HG03135 (cell line): Measurements from ENCODE around the gene TMEM232.
"Not testable (repeated sequence)": the region's sequence is repeated elsewhere in the genome, so short reads cannot be mapped to it uniquely, and the experiment has no call there.

Experiments
- ATAC-seq: cut with Tn5 transposase; IDR thresholded peaks from one replicate; pipeline ENCODE4 v1.9.1; 2021; ENCODE audit warnings: mild to moderate bottlenecking, moderate library complexity; ENCODE audit not compliant: unreplicated experiment

TMEM232 gene

DNA sequence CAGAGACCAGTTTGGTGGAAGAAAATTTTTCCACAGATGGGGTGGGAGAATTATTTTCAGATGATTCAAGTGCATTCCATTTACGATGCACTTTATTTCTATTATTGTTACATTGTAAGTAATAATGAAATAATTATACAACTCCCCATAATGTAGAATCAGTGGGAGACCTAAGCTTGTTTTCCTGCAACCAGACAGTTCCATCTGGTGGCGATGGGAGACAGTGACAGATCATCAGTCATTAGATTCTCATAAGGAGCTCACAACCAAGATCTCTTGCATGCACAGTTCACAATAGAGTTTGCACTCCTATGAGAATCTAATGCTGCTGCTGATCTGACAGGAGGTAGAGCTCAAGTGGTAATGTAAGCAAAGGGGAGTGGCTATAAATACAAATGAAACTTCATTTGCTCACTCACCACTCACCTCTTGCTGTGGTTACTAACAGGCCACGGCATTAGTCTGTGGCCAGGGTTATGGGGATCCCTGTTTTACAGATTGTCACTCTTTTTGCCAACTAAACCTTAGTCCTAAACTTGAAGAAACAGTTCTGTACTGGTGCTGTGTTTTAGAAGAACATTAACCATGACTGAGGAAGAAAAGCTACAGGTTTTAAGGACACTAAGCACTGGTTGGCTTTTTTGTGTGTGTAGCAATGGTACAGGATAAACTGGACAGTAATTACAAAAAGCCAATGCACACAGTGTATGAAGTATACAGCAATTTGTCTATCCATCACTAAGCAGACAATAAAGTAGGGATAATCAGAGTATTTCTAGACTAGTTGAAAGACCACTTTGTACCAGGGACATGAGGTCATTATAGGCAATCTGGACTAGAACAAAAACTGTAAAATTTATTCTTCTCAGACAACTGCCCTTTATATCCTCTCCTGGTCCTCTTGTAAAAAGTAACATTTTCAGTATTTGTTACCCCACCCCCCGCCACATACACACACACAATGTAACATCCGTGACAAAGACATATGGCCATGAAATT is 9.9 kb downstream of the TMEM232 start:
- peak; percentile 73 for ATAC-seq

DNA sequence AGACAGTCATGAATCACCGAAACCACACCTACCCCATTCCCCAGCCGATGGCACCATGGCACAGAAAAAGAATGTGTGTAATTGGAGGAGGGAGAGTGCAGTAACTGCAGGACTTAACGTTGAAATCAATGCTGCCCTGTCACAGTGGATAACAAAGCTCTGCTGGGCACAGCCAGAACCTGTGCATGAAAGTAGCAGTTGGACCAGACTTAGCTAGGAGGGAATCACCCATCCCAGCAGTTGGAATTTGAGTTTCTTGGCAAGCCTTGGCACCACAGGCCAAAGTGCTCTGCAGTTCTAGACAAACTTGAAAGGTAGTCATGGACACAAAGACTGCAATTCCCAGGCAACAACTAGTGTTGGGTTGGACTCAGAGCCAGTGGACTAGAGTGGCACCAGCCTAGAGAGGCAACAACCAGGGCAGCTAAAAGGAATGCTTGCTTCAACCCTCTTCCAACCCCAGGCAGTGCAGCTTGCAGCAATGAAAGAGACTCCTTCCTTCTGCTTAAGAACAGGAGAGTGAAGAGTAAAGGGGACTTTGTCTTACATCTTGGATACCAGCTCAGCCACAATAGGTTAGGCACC is 19.1 kb downstream of the TMEM232 start:
- ATAC-seq, result no peak

DNA sequence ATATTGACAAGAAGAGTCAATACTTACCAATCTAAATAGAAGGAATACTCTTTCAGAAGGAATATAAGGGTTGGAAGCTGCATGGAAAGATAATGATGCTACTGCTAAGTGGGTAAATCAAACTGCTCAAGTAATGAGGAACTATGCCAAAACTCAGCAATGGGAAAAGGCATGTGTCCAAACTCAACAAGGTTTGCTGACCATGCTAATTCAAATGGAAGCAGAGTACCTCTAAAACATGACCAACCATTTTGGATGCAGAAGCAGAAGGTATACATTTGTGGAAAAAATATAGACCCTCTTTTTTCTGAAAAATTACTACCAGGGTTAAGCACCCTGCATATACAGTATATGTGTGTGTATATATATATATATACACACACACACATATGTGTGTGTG is 21.1 kb downstream of the TMEM232 start:
- no peak for ATAC-seq

DNA sequence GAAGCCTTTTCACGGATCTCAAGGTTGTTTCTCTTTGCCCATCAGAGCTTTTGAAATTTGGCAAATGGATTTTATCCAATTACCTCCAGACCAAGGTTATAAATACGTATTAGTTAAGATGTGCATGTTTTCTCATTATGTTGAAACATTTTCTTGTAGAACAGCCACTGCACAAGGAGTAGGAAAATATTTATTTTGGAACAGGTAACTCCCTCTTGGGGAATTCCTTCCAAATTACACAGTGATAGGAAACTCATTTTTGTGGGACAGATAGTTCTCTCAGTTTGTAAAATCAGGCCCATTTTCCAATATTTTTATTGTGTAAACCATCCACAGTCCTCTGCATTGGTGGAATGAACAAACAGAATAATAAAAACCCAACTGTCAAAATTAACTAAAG is 23.0 kb downstream of the TMEM232 start:
- ATAC-seq, result no peak

DNA sequence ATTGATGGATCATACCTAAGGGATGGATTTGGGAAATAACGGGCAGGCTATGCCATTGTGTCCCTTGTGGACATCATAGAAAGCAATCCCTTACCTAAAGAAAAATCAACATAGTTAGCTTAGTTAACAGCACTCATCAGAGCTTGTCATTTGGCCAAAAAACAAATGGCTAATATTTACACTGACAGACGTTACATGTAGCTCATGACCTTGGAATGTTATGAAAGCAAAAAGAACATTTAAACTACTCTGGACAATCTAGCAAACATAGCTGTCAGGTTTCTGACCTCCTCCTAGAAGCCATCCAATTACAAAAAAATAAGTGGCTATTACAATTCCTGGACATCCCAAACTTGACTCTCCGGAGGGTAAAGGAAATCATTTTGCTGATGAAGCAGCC is 23.8 kb downstream of the TMEM232 start:
- ATAC-seq, result no peak

DNA sequence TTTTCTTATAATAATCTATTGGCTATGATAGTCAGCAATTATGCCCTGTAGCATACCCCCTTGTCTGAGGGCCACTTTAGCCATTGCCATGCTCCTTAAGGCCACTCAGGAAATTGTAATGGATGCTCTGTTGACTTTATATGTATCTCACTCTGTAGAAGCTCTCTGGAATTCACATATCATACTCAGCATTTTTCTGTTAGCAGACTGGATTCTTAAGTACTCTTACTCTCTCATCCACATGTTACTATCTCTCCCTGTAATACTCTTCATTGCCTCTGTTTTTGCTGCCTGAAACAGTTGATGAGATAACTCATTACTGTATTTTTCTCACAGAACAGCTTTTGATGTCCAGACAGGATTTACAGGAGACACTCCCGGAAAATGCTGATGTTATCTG is 24.2 kb downstream of the TMEM232 start:
- ATAC-seq, result no peak

DNA sequence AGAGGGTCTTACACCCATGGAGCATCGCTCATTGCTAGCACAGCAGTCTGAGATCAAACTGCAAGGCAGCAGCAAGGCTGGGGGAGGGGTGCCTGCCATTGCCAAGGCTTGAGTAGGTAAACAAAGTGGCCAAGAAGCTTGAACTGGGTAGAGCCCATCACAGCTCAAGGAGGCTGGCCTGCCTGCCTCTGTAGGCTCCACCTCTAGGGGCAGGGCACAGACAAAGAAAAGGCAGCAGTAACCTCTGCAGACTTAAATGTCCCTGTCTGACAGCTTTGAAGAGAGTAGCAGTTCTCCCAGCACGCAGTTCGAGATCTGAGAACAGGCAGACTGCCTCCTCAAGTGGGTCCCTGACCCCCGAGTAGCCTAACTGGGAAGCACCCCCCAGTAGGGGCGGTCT is 33.8 kb downstream of the TMEM232 start:
- not testable (repeated sequence) for ATAC-seq

DNA sequence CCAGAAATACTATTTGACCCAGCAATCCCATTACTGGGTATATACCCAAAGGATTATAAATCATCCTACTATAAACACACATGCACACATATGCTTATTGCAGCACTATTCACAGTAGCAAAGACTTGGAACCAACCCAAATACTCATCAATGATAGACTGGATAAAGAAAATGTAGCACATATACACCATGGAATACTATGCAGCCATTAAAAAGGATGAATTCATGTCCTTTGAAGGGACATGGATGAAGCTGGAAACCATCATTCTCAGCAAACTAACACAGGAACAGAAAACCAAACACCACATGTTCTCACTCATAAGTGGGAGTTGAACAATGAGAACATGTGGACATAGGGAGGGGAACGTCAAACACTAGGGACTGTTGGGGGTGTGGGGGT is 35.9 kb downstream of the TMEM232 start:
- ATAC-seq, result not testable (repeated sequence)

DNA sequence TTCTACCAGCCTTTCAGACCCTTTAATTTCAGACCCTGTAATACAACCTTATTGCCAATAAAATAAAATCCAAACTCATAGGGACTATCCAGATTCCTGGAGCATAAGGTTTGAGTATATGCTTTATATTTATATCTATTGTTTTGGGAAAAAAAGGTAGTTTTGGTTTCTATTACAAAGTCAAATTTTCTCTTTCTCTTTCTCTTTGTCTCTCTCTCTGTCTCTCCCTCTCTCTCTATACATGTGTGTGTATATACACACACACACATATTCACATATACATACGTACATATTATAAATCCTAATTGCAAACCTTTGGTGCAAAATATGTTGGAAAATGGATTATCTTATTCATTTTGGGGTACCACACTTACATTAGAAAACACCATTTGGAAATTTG is 39.0 kb downstream of the TMEM232 start:
- ATAC-seq, result no peak

DNA sequence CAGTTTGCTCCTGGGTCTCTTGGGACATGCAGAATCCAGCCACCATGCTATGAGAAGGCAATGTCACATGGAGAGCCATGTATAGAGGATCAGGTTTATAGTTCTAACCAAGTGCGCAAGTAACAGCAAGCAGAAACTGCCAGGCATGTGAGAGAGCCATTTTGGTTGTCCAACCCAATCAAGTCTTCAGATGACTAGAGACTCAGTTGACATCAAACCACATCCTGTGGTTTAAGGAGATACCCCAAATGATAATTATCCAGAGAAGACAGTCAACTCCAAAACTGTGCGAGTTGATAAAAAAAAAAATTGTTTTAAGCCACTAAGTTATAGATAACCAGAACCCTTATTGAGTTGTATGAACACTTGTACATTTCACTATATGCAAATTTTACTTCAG is 40.2 kb downstream of the TMEM232 start:
- ATAC-seq, result no peak

DNA sequence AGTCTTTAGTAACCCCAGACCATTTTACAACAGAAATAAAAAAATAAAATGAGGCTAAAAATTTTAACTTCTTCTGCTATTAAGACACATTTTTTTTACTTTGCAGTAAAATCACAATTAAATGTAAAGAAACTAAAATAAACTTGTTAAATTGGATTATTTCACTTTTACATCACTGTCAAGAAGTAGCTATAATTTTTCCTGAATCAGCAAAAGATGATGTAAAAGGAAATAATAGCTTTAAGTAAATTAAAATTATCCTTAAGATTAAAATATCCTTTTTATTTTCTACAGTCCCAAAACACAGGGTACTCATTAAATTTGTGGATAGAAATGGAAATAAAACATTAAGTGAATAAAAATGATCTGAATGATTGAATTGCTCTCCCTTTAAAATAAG is 44.5 kb downstream of the TMEM232 start:
- no peak for ATAC-seq

DNA sequence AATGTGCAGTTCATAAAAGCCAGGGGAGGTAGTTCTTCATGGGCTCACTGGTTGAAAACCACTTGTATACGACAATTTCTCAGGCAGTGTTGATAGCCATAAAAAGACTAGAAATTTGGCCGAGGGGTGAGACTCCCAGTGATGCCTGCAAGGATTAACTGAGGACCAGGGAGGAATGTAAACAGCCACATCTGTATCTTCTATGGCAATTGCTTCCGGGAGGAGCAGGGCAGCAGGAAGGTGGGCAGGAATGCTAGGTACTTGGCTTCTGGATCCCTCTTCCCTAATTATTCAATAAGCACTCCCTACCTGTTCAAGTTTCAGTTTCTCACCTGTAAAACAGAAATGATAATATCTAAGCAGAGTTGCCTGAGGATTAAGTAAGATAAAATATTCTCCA is 45.4 kb downstream of the TMEM232 start:
- no peak for ATAC-seq

DNA sequence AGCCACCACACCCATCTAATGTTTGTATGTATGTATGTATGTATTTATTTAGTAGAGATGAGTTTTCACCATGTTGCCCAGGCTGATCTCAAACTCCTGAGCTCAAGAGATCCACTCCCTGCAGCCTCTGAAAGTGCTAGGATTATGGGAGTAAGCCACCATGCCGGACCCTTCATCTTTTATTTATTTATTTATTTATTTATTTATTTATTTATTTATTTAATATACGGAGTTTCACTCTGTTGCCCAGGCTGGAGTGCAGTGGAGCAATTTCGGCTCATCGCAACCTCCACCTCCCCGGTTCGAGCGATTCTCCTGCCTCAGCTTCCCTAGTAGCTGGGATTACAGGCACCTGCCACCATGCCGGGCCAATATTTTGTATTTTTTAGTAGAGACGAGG is 49.9 kb downstream of the TMEM232 start:
- ATAC-seq, result not testable (repeated sequence)

DNA sequence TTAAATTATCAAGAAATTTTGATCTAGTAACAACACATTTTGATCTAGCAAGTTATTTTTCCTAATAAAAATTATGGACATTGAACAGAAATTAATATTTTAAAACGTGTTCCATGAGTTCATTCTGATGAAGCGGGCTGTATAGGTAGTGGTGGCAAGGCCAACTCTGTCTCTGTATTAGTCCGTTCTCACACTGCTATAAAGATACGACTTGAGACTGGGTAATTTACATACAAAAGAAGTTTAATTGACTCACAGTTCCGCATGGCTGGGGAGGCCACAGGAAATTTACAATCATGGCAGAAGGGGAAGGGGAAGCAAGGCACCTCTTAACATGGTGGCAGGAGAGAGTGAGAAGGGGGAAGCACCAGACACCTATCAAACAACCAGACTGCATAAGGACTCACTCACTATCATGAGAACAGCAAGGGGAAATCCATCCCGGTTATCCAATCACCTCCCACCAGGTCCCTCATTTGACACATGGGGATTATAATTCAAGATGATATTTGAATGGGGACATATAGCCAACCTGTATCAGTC is 61.2 kb downstream of the TMEM232 start:
- no peak for ATAC-seq

DNA sequence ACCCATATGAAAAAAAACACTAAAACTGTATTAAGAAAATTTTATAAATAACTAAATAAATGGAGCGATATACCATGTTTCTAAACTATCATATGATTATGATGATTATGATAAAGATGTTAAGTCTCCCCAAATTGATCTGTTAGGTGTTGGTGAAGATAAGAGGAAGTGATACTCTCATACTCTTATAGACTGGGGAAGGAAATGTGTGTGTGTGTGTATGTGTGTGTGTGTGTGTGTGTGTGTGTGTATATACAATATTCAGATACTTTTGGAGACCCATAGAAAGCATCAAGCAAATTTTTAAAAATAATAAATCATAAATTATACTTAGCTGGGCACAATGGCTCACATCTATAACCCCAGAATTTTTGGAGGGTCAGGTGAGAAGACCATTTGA is 62.9 kb downstream of the TMEM232 start:
- ATAC-seq, result peak; percentile 82

DNA sequence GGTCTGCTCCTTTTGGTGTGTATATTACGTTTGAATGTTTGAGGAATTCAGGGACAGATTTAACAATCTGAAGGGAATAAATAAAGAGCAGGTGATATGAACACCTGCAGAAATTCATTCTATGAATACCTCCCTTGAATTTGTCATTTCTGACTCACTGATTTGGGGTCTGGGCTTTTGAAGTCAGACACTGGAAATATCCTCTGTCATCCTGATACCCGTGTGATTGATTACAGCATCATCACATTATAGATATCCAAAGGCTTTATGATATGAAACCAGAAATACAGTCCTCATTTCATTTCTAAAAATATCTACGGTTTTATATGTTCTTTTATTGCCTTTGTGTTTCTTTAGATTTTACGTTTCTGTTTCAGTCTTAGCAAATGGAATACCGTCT is 68.5 kb downstream of the TMEM232 start:
- no peak for ATAC-seq

DNA sequence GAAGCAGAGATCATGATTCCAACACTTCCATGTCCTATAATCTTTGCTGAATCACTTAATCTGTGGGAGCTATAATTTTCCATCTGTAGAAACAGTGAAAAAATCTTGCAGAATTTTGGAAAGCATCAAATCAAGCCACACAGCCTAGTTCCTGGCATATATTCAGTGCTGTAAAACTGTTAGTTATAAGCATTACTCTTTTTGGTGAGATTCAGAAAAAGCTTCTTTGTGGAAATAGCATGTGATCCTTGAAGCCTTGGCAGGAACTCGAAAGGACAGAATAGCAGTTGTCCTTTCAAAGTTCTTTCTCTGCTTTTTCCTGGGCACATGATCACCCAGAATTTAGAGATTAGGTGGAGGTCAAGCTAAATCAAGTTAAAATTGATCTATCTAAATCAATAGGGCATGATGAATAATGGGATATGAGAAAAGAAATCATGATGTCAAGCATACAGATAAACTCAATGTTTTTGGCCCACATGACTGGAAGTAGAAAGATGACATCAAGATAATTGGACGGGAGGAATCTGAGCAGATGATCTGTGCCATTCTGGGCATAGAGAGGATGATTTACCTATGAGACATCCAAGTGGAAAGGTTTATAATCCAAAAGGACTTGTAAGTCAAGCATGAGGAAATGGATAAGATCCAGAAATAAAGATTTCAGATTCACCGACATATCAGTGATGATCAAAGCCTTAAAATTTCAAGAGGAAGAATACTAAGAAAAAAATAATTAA is 73.1 kb downstream of the TMEM232 start:
- ATAC-seq, result no peak

DNA sequence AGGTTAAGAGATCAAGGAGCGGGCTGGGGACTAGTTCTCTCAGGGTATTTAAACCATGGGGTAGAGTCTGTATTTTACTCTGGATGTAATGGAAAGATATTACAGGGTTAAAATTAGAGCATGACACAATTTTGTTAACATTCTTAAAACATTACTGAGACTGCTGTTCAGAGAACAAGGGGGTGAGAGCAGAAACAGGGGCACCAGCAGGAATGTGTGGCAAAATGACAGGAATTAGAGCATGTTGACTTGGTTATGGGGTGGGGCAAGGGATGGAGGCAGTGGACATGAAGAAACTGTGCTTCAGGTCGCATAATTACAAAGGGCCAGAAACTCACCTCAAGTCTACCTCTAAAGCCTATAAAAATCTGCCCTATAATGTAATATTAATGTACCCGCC is 75.0 kb downstream of the TMEM232 start:
- no peak for ATAC-seq

DNA sequence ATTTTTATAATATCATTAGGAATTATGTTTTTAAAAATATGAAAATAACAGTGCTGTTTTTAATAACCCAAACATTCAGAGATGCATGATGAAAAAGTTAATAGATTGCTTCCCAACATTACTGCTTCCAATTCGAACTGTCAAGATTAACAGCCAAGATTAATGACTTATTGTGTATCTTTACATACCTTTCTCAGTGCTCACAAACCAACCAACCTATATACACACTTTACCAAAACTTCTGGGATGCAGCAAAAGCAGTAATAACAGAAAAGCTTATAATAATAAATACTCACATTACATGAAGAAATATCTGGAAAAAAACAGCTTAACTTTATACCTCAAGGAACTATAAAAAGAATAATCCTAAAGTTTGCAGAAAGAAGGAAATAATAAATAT is 82.1 kb downstream of the TMEM232 start:
- ATAC-seq, result no peak

DNA sequence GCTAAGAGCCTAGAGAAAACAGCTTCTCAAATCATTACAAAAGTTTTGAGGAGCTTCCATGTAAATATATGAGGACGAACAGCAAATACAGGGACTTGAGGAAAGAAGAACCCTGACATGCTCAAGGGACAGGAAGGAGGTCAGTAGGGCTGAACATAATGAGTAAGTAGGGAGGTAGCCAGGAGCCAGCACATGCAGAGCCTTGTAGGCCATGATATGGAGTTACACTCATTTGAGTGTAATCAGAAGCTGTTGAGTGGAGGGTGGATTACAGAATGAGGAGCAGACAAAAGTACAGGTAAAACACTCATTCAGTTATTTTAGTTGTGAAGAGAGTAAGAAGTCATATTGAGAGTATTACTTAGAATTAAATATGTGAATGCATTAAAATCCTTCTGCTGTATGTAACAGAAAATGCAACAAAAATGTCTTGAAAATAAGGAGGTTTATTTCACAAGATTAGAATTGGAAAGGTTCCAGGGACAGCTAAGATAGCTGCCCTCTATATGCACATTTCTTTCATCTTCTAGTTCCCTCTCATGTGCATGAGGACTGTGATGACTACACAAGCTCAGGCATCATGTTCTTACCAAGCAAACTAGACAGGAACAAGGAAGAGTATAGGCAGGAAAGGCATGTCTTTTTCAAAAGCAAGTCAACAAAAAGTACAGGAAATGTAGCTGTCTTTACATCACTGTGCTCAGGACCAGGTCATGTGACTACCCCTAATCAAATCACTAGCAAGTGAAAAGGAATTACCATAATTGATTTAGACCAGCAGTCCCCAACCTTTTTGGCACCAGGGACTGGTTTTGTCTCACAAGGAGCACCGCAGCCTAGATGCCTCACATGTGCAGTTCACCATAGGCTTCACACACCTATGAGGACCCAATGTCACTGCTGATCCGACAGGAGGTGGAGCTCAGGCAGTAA is 87.2 kb downstream of the TMEM232 start:
- no peak for ATAC-seq
